HTERT RPE-1 (cell line): Measurements from ENCODE around the gene ZDHHC11B.
"Not testable (repeated sequence)": the region's sequence is repeated elsewhere in the genome, so short reads cannot be mapped to it uniquely, and the experiment has no call there.

ENCODE experiments used
- in situ Hi-C: fragments of 300-500 bp; cut with MboI; formaldehyde crosslinking; loops from 4 replicates; pipeline ENCODE4 v1.14.3; 2020; ENCODE audit warnings: low sequenced_read_pairs

The ZDHHC11B gene

GRCh38 chr5:770585-770984 is 13.9 kb downstream of the ZDHHC11B start:
- in situ Hi-C loops = not testable (repeated sequence)

- in situ Hi-C loops = not testable (repeated sequence)
Measured at GRCh38 chr5:769485-770145, 14.9 kb downstream of the ZDHHC11B start.

- in situ Hi-C loops = no loop called here
Measured at GRCh38 chr5:766666-767431, 17.7 kb downstream of the ZDHHC11B start.

- in situ Hi-C loops = no loop called here
Measured at GRCh38 chr5:765948-766631, 18.4 kb downstream of the ZDHHC11B start.

- in situ Hi-C loops = no loop called here
Measured at GRCh38 chr5:763998-764781, 20.3 kb downstream of the ZDHHC11B start.

- in situ Hi-C loops = no loop called here
Measured at GRCh38 chr5:763397-763796, 21.1 kb downstream of the ZDHHC11B start.

- in situ Hi-C loops = not testable (repeated sequence)
Measured at GRCh38 chr5:762996-763395, 21.5 kb downstream of the ZDHHC11B start.

- in situ Hi-C loops = no loop called here
Measured at GRCh38 chr5:761854-762710, 22.4 kb downstream of the ZDHHC11B start.

- in situ Hi-C loops = no loop called here
Measured at GRCh38 chr5:761059-761771, 23.3 kb downstream of the ZDHHC11B start.

- in situ Hi-C loops = no loop called here
Measured at GRCh38 chr5:760363-761058, 24.0 kb downstream of the ZDHHC11B start.

- in situ Hi-C loops = no loop called here
Measured at GRCh38 chr5:759781-760362, 24.7 kb downstream of the ZDHHC11B start.

GRCh38 chr5:759111-759751 is 25.3 kb downstream of the ZDHHC11B start:
- in situ Hi-C loops = no loop called here

GRCh38 chr5:758698-759053 is 25.9 kb downstream of the ZDHHC11B start:
- in situ Hi-C loops = no loop called here

GRCh38 chr5:757931-758697 is 26.4 kb downstream of the ZDHHC11B start:
- in situ Hi-C loops = no loop called here

- in situ Hi-C loops = no loop called here
Measured at GRCh38 chr5:757346-757930, 27.1 kb downstream of the ZDHHC11B start.

GRCh38 chr5:756865-757345 is 27.6 kb downstream of the ZDHHC11B start:
- in situ Hi-C loops = no loop called here

- in situ Hi-C loops = no loop called here
Measured at GRCh38 chr5:756171-756570, 28.4 kb downstream of the ZDHHC11B start.
